ENCODE results near the gene HMGXB4. TPM values are rescaled to one million over a fixed set of nuclear protein-coding genes. Genes with fewer than 3 reads are reported as not detected.

The HMGXB4 gene
- total and polyA plus RNA-seq, 2 of the 8 experiments (the other 6 are each of a cell fraction or from before 2014, with no cell fraction given), result 20.9 to 41.3 TPM

DNA sequence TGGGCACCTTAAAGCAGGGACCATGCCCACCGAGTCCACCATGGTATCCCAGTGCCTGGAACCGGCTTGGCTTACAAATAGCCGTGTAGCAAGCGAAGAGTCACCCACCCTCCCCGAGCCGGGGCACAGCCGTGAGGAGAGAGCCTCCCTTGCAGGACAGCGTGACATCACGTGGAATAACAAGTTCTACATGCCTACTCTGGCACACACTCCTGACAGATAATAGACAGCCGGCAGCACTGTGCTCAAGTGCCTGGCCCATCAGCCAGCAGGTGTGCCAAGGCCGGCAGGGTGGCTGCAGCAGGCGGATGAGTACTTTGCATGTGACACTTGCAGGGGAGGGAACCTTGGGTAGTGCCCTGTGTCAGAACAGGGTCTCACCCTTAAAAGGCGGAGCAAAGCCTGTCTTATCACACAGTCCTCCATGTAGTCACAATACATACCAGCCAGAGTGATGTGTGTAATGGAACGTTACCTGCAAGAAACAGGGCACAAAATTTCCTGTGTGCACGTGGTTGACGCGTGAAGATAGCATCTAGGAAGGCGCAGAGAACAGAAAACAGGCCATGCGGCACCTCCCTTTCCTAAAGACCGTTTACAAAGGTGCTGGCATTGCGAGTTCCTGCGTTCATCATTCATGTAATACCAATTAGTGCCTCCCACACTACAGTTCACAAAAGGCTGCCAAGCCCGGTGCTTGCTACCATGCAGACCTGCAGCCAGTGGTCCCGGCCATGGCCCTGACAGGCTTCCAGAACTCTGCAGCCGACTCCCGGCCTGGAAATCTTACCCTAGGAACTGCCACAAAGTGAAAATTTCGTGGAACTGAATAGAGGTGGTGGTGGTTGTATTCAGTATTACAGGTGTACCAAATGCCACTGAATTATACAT, 58.8 kb downstream of the HMGXB4 start:
- Histone ChIP-seq H3K4me3 (ENCODE audit: extremely low read depth in 1 of 4, insufficient read depth in 2 of 4, low read depth in 3 of 4, low read length in 4 of 4) (no peak overlapping the region), H3K4me1 (replicated peaks in 1 of 4; ENCODE audit: control insufficient read depth in 3 of 4, insufficient read depth in 4 of 4, low read length in 3 of 4) (peaks cover 0 to 2% (median 0%) of the 10 kb centered on the region in 4 experiments; a peak in 3 of 7 replicates), H2BK5ac (ENCODE audit: low read depth, low read length) (no peak overlapping the region), H3K27ac (ENCODE audit: low read depth, low read length) (no peak overlapping the region), H3K23ac (ENCODE audit: insufficient read length) (no peak overlapping the region), H2BK15ac (ENCODE audit: low read length) (no peak overlapping the region), H3K23me2 (ENCODE audit: low read depth, low read length) (no peaks in the 10 kb centered on the region), H2BK120ac (replicated peaks; ENCODE audit: low read depth, low read length) (no peak overlapping the region), H3K9ac (replicated peaks in 1 of 4; ENCODE audit: extremely low read depth in 1 of 4, low read depth in 3 of 4, low read length in 3 of 4) (no peak overlapping the region), H4K5ac (ENCODE audit: insufficient read length, low read depth, low read length) (no peak overlapping the region), H3K79me1 (ENCODE audit: low read depth, low read length) (peaks cover 7% of the 10 kb centered on the region), H3K4me2 (ENCODE audit: insufficient read depth in 1 of 2, low read depth in 2 of 2, low read length in 2 of 2) (no peak overlapping the region), H3K18ac (ENCODE audit: extremely low read depth, low read length) (no peak overlapping the region), H3K9me3 (ENCODE audit: insufficient read depth in 2 of 2, low read depth in 1 of 2, low read length in 1 of 2) (no peaks in the 10 kb centered on the region), H3K4ac (replicated peaks; ENCODE audit: insufficient read length, low read depth, low read length) (no peak overlapping the region), H3K27me3 (replicated peaks in 1 of 4; ENCODE audit: control insufficient read depth in 3 of 4, extremely low read depth in 1 of 4, insufficient read depth in 3 of 4, low read length in 3 of 4) (no peaks in the 10 kb centered on the region), H3K79me2 (ENCODE audit: control insufficient read depth in 1 of 2, insufficient read depth in 2 of 2, low read length in 2 of 2) (no peaks in the 10 kb centered on the region), H4K91ac (replicated peaks; ENCODE audit: insufficient read length, low read length) (no peak overlapping the region), H4K20me1 (replicated peaks in 1 of 2; ENCODE audit: control insufficient read depth in 1 of 2, insufficient read depth in 2 of 2, low read length in 2 of 2) (peaks cover 2 to 6% of the 10 kb centered on the region in 2 experiments), H3K14ac (ENCODE audit: insufficient read length) (no peak overlapping the region), H2BK20ac (ENCODE audit: low read length) (no peak overlapping the region), H2BK12ac (ENCODE audit: low read depth, low read length) (no peak overlapping the region), H2AK5ac (ENCODE audit: low read depth, low read length) (no peak overlapping the region), H2AFZ (ENCODE audit: low read length) (no peak overlapping the region), H4K8ac (ENCODE audit: extremely low read depth, insufficient read depth, low read length) (no peak overlapping the region), H3K36me3 (ENCODE audit: control insufficient read depth in 2 of 4, insufficient read depth in 4 of 4, low read length in 3 of 4) (no peaks in the 10 kb centered on the region; a peak in 1 of 8 replicates), H3K56ac (replicated peaks; ENCODE audit: insufficient read length, low read depth, low read length) (no peak overlapping the region)
- no peak for FAIRE-seq
- no peak for DNase-seq (ENCODE audit: low read depth in 1 of 2, low spot score in 2 of 2)
- 86% methylated on average over 27 of the region's 27 CpGs; no CpG with 5 or more reads in 1 of the 2 experiments for WGBS, 2 experiments (ENCODE audit: extremely low coverage in 1 of 2, insufficient coverage in 1 of 2, insufficient read length in 1 of 2, insufficient replicate concordance in 2 of 2, low coverage in 1 of 2, low lambda C conversion rate in 2 of 2, missing lambda C conversion rate in 1 of 2)
- POLR2A ChIA-PET (ENCODE audit: partially characterized antibody), result interaction anchor here (1.0 to 1.6 kb wide), 3 partner anchors 8 to 16 kb away, joined by 3 to 5 read pairs (median 4); partner anchors contain the start of gene TOM1
- CTCF ChIA-PET (ENCODE audit: partially characterized antibody), result no interaction called here
- TF ChIP-seq EZH2 (IDR thresholded peaks at IDR 0.05; ENCODE audit: low read depth, low read length, severe bottlenecking), result no peak
- TF ChIP-seq GTF2F1 (IDR thresholded peaks at IDR 0.05; ENCODE audit: borderline replicate concordance, low read depth, low read length), result no peak

All from H1 (cell line).